ENCODE data around the gene ZNF780B.
"Not testable (repeated sequence)": the region's sequence is repeated elsewhere in the genome, so short reads cannot be mapped to it uniquely, and the experiment has no call there.

The ZNF780B gene

GRCh38 chr19:40053491-40053890, 2.5 kb downstream of the ZNF780B start:
- H3K4me3 ChIP-seq (ENCODE audit: control insufficient read depth, low read depth, low read length) = no peak overlapping the region
- DNase-seq (ENCODE audit: low read depth) = no peak
- TF ChIP-seq CTCF (IDR thresholded peaks at IDR 0.05; ENCODE audit: control insufficient read depth, insufficient read depth, low read depth, low read length, missing control alignments) = no peak

GRCh38 chr19:40041718-40042117, 14.3 kb downstream of the ZNF780B start:
- not testable (repeated sequence) for DNase-seq (ENCODE audit: low read depth); H3K4me3 ChIP-seq (ENCODE audit: control insufficient read depth, low read depth, low read length)

GRCh38 chr19:40038047-40038446, 18.0 kb downstream of the ZNF780B start:
- not testable (repeated sequence) for H3K4me3 ChIP-seq (ENCODE audit: control insufficient read depth, low read depth, low read length); DNase-seq (ENCODE audit: low read depth)

GRCh38 chr19:40035996-40036395, 20.0 kb downstream of the ZNF780B start:
- TF ChIP-seq CTCF (IDR thresholded peaks at IDR 0.05; ENCODE audit: control insufficient read depth, insufficient read depth, low read depth, low read length, missing control alignments) = no peak
- no peak overlapping the region for H3K4me3 ChIP-seq (ENCODE audit: control insufficient read depth, low read depth, low read length)
- no peak for DNase-seq (ENCODE audit: low read depth)

GRCh38 chr19:40033989-40034560, 22.0 kb downstream of the ZNF780B start:
- DNase-seq (ENCODE audit: low read depth) = no peak
- no peak overlapping the region for H3K4me3 ChIP-seq (ENCODE audit: control insufficient read depth, low read depth, low read length)
- no peak for TF ChIP-seq CTCF (IDR thresholded peaks at IDR 0.05; ENCODE audit: control insufficient read depth, insufficient read depth, low read depth, low read length, missing control alignments)

GRCh38 chr19:40026597-40026970, 29.4 kb downstream of the ZNF780B start:
- no peak for DNase-seq (ENCODE audit: low read depth)
- H3K4me3 ChIP-seq (ENCODE audit: control insufficient read depth, low read depth, low read length) = no peak overlapping the region
- no peak for TF ChIP-seq CTCF (IDR thresholded peaks at IDR 0.05; ENCODE audit: control insufficient read depth, insufficient read depth, low read depth, low read length, missing control alignments)

- no peak for TF ChIP-seq CTCF (IDR thresholded peaks at IDR 0.05; ENCODE audit: control insufficient read depth, insufficient read depth, low read depth, low read length, missing control alignments)
- H3K4me3 ChIP-seq (ENCODE audit: control insufficient read depth, low read depth, low read length) = no peak overlapping the region
- no peak for DNase-seq (ENCODE audit: low read depth)
Observed at GRCh38 chr19:40025938-40026596, 30.0 kb downstream of the ZNF780B start.

GRCh38 chr19:40023969-40024368, 32.1 kb downstream of the ZNF780B start:
- H3K4me3 ChIP-seq (ENCODE audit: control insufficient read depth, low read depth, low read length) = no peak overlapping the region
- TF ChIP-seq CTCF (IDR thresholded peaks at IDR 0.05; ENCODE audit: control insufficient read depth, insufficient read depth, low read depth, low read length, missing control alignments) = no peak
- no peak for DNase-seq (ENCODE audit: low read depth)

All from AG09309 (cell line).